ENCODE measurements around the gene AS3MT.

DNA sequence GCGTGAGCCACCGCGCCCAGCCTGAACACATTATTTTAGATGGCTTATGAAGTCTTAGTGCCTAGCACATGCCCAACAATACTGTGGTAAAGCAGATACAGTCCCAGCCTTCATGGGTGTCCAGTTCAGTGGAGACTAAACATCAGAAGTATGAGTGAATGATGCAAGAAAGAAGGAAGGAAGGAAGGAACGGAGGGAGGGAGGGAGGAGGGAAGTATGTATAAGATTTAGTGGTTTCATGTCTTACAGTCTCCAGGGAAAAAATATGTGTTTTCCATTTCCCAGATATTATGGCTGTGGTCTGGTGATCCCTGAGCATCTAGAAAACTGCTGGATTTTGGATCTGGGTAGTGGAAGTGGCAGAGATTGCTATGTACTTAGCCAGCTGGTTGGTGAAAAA lies 2.9 kb downstream of the AS3MT start:
- TF ChIP-seq CTCF (IDR thresholded peaks at IDR 0.05), result no peak
- no peak for TF ChIP-seq POLR2A (IDR thresholded peaks at IDR 0.05)
